OCI-LY3 (cell line): ENCODE measurements around the gene TRAPPC14.
"Not testable (repeated sequence)": the region's sequence is repeated elsewhere in the genome, so short reads cannot be mapped to it uniquely, and the experiment has no call there.

ENCODE experiments used
- EZH2phosphoT487 ChIP-seq: fragments of 200-600 bp; shearing (Covaris generic); IDR thresholded peaks from 2 replicates; pipeline ENCODE4 v1.6.1; 2018; ENCODE audit warnings: antibody characterized with exemption, mixed run types, low read depth
- TF ChIP-seq, protein P1 (sequence below): fragments of 200-600, 300-600 bp; sonication (generic); IDR thresholded peaks from 2 replicates; pipeline ENCODE4 v1.5.1; 2014; ENCODE audit warnings: antibody characterized with exemption, low read length, low read depth

DNA sequence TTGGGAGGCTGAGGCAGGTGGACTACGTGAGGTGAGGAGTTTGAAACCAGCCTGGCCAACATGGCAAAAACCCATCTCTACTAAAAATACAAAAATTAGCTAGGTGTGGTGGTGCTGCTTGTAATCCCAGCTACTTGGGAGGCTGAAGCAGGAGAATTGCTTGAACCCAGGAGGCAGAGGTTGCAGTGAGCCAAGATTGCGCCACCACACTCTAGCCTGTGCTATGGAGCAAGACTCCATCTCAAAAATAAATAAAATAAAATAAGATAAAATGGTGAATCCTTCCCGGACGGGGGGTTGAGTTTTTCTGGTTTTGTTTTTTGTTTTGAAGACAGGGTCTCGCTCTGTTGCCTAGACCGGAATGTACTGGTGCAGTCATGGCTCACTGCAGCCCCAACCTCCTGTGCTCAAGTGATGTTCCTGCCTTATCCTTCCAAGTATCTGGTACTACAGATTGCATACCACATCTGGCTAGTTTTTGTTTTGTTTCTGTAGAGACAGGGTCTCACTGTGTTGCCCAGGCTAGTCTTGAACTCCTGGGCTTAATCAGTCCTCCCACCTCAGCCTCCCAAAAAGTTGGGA lies 33.8 kb upstream of the TRAPPC14 start:
- TF ChIP-seq, protein P1, sequence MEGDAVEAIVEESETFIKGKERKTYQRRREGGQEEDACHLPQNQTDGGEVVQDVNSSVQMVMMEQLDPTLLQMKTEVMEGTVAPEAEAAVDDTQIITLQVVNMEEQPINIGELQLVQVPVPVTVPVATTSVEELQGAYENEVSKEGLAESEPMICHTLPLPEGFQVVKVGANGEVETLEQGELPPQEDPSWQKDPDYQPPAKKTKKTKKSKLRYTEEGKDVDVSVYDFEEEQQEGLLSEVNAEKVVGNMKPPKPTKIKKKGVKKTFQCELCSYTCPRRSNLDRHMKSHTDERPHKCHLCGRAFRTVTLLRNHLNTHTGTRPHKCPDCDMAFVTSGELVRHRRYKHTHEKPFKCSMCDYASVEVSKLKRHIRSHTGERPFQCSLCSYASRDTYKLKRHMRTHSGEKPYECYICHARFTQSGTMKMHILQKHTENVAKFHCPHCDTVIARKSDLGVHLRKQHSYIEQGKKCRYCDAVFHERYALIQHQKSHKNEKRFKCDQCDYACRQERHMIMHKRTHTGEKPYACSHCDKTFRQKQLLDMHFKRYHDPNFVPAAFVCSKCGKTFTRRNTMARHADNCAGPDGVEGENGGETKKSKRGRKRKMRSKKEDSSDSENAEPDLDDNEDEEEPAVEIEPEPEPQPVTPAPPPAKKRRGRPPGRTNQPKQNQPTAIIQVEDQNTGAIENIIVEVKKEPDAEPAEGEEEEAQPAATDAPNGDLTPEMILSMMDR, result not testable (repeated sequence)
- not testable (repeated sequence) for TF ChIP-seq EZH2phosphoT487
